ENCODE results near the gene BZW1. TPM values are rescaled to one million over a fixed set of nuclear protein-coding genes. Genes with fewer than 3 reads are reported as not detected.

BZW1 gene
- total RNA-seq: 100 to 1,000 TPM; 137 to 325 (median 205) TPM

- in situ Hi-C loops (cut with MboI; ENCODE audit: low pct_unique_long_range_greater_than_20kb in 2 of 9, low sequenced_read_pairs in 9 of 9, unreplicated experiment in 9 of 9): no loop called here
- H3K27ac ChIP-seq: peak within 1 kb of the TSS; percentile 99 to 100
- H3K4me3 ChIP-seq: peak within 1 kb of the TSS; percentile 68 to 93 (median 74)
- H3K4me1 ChIP-seq (replicated peaks in 1 of 2): peaks cover 5 to 12% of the 10 kb centered on the region in 2 donors
- 0% methylated on average over 1 to 5 of the region's 75 CpGs; no CpG with 5 or more reads in 8 of the 10 experiments for WGBS, 10 experiments
- peak; percentile 77 to 89 (median 86) for ATAC-seq (replicated peaks in 6 of 8)
These were observed at the start of gene BZW1 for GRCh38 chr2:200811333-200812121. BZW1 (plus strand) TSS chr2:200811910; CDS start chr2:200813218, 1,308 bp downstream.

DNA sequence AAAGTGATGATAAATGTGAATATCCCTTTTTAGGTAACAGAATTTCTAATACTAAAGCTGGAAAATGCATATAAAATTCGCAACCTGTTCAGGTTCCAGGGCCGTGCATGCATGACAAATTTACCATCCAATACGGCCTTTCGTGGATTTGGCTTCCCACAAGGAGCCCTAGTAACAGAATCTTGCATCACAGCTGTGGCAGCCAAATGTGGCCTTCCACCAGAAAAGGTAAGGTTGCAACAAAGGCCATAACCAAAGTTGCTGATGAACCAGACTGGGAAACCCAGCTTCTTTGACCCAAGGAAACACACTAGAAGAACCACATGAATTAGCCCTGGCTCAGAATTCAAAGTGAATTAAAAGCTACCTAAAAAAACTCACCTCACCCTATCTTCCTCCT lies 49.6 kb upstream of the BZW1 start:
- in situ Hi-C loops (cut with MboI; ENCODE audit: low pct_unique_long_range_greater_than_20kb in 2 of 9, low sequenced_read_pairs in 9 of 9, unreplicated experiment in 9 of 9): no loop called here

DNA sequence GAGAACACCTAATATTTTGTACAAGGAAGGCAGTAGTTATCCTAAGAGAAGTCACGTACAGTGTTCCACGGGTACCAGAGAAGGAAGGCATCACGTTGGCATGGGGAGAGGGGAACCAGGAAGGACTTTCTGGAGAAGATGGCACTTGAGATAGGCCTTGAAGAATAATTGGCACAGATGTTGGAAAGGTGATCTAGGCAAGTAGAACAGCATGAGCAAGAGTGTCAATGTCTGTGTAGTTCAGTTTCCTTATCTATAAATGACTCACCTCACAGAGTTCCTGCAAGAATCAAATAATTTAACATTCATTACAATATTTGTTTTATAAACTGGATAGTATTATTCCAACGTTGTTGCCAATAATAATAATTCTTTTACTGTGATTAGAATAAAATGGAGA lies 48.3 kb upstream of the BZW1 start:
- Histone ChIP-seq H3K4me1 (replicated peaks in 1 of 2) (no peaks in the 10 kb centered on the region), H3K27ac (no peak overlapping the region), H3K4me3 (no peak overlapping the region)
- no peak for ATAC-seq (replicated peaks in 6 of 8)
- in situ Hi-C loops (cut with MboI; ENCODE audit: low pct_unique_long_range_greater_than_20kb in 2 of 9, low sequenced_read_pairs in 9 of 9, unreplicated experiment in 9 of 9): no loop called here
- WGBS, 10 experiments: 0 to 96% (median 60%) methylated on average over 1 to 4 of the region's 4 CpGs; no CpG with 5 or more reads in 1 of the 10 experiments

More for the DNA sequence above, 49.6 kb upstream of the BZW1 start:
- no peak overlapping the region for H3K27ac ChIP-seq
- ATAC-seq (replicated peaks in 6 of 8): no peak
- H3K4me3 ChIP-seq: no peak overlapping the region
- 49 to 94% (median 79%) methylated on average over 1 to 4 of the region's 4 CpGs; no CpG with 5 or more reads in 2 of the 10 experiments for WGBS, 10 experiments
- H3K4me1 ChIP-seq (replicated peaks in 1 of 2): no peaks in the 10 kb centered on the region

- in situ Hi-C loops (cut with MboI; ENCODE audit: low pct_unique_long_range_greater_than_20kb in 2 of 9, low sequenced_read_pairs in 9 of 9, unreplicated experiment in 9 of 9): no loop called here
- peak in 7 of 8 experiments; percentile 27 to 96 (median 88) for ATAC-seq (replicated peaks in 6 of 8)
- WGBS, 10 experiments: 0 to 100% (median 65%) methylated on average over 1 to 2 of the region's 2 CpGs; no CpG with 5 or more reads in 3 of the 10 experiments
- no peak overlapping the region for H3K27ac ChIP-seq
- no peak overlapping the region for H3K4me3 ChIP-seq
- no peaks in the 10 kb centered on the region for H3K4me1 ChIP-seq (replicated peaks in 1 of 2)
These were observed 46.4 kb upstream of the BZW1 start for GRCh38 chr2:200765139-200765951.

- H3K27ac ChIP-seq: no peak overlapping the region
- ATAC-seq (replicated peaks in 6 of 8): no peak
- 0 to 93% (median 83%) methylated on average over 1 to 6 of the region's 8 CpGs; no CpG with 5 or more reads in 1 of the 10 experiments for WGBS, 10 experiments
- H3K4me3 ChIP-seq: no peak overlapping the region
- in situ Hi-C loops (cut with MboI; ENCODE audit: low pct_unique_long_range_greater_than_20kb in 2 of 9, low sequenced_read_pairs in 9 of 9, unreplicated experiment in 9 of 9): no loop called here
- H3K4me1 ChIP-seq (replicated peaks in 1 of 2): no peaks in the 10 kb centered on the region
These were observed 45.6 kb upstream of the BZW1 start for GRCh38 chr2:200765995-200766660.

GRCh38 chr2:200767111-200767885 lies 44.4 kb upstream of the BZW1 start:
- Histone ChIP-seq H3K27ac (no peak overlapping the region), H3K4me1 (replicated peaks in 1 of 2) (no peaks in the 10 kb centered on the region), H3K4me3 (no peak overlapping the region)
- in situ Hi-C loops (cut with MboI; ENCODE audit: low pct_unique_long_range_greater_than_20kb in 2 of 9, low sequenced_read_pairs in 9 of 9, unreplicated experiment in 9 of 9): no loop called here
- no peak for ATAC-seq (replicated peaks in 6 of 8)
- 72 to 100% (median 90%) methylated on average over 1 to 7 of the region's 12 CpGs; no CpG with 5 or more reads in 3 of the 10 experiments for WGBS, 10 experiments

DNA sequence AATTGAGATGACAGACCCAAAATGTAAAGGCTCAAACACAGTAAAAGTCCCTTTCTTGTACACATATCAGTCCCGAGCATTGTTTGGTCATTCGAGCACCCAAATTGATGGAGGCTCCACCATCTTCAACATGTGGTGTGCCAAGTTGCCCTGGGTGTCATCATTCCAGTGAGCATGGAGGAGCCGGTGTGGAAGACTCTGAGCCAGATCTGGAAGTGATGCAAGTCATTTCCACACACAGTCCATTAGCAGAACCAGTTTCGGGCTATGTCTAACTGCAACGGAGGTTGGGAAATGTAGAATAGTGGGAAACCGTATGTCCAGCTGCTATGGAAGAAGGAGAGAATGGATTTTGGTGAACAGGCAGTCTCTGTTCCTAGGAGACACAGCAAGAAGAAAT lies 40.9 kb upstream of the BZW1 start:
- no peak for ATAC-seq (replicated peaks in 6 of 8)
- Histone ChIP-seq H3K4me1 (replicated peaks in 1 of 2) (no peaks in the 10 kb centered on the region), H3K4me3 (no peak overlapping the region), H3K27ac (no peak overlapping the region)
- 50 to 100% (median 83%) methylated on average over 1 to 5 of the region's 6 CpGs for WGBS, 10 experiments
- in situ Hi-C loops (cut with MboI; ENCODE audit: low pct_unique_long_range_greater_than_20kb in 2 of 9, low sequenced_read_pairs in 9 of 9, unreplicated experiment in 9 of 9): no loop called here

GRCh38 chr2:200772620-200773019 lies 39.1 kb upstream of the BZW1 start:
- in situ Hi-C loops (cut with MboI; ENCODE audit: low pct_unique_long_range_greater_than_20kb in 2 of 9, low sequenced_read_pairs in 9 of 9, unreplicated experiment in 9 of 9): no loop called here
- H3K27ac ChIP-seq: no peak overlapping the region
- no peak for ATAC-seq (replicated peaks in 6 of 8)
- H3K4me3 ChIP-seq: no peak overlapping the region
- whole genome bisulfite sequencing, 10 experiments: 40 to 100% (median 100%) methylated on average over 1 to 2 of the region's 2 CpGs; no CpG with 5 or more reads in 2 of the 10 experiments
- H3K4me1 ChIP-seq (replicated peaks in 1 of 2): no peaks in the 10 kb centered on the region

DNA sequence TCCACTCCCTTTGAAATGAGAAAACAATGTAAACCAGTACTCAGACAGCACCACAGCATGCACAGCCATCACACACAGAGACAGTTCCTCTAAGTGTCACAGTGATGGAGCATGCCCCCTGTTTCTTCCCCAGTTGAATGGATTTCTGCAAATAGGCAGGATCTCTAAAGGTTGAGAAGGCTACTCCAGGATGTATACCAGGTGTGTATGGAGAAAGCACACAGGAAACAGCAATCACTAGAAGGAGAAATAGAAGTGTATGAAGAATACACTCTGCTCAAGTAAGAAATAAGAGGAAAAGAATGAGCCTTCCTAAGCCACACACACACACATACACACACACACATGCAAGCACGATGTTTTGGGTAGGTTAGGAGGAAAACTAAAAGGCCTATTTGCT lies 38.6 kb upstream of the BZW1 start:
- 50 to 100% methylated on average over 1 of the region's 1 CpG; no CpG with 5 or more reads in 8 of the 10 experiments for WGBS, 10 experiments
- no peak overlapping the region for H3K27ac ChIP-seq
- H3K4me1 ChIP-seq (replicated peaks in 1 of 2): no peaks in the 10 kb centered on the region
- no peak for ATAC-seq (replicated peaks in 6 of 8)
- in situ Hi-C loops (cut with MboI; ENCODE audit: low pct_unique_long_range_greater_than_20kb in 2 of 9, low sequenced_read_pairs in 9 of 9, unreplicated experiment in 9 of 9): no loop called here
- H3K4me3 ChIP-seq: no peak overlapping the region

DNA sequence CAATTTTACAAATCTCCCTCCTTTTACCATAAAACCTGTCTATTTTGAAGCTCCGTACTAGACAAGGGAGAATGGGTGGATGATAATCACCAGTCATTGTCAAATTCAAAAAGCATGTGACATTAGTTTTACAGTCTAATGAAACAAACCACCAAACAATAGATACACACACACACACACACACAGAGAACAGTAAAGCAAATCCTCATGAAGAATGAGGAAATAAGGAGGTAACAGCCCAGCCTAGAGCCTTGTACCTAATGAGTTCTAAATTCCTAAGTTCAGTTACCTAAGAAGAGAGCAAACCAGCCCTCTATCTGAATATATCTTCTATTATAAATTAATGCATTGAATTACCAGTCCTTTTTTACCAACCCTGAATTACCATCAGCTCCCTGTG lies 36.8 kb upstream of the BZW1 start:
- H3K27ac ChIP-seq: no peak overlapping the region
- in situ Hi-C loops (cut with MboI; ENCODE audit: low pct_unique_long_range_greater_than_20kb in 2 of 9, low sequenced_read_pairs in 9 of 9, unreplicated experiment in 9 of 9): no loop called here
- no peak overlapping the region for H3K4me3 ChIP-seq
- H3K4me1 ChIP-seq (replicated peaks in 1 of 2): no peaks in the 10 kb centered on the region
- 75 to 100% (median 100%) methylated on average over 1 of the region's 1 CpG; no CpG with 5 or more reads in 3 of the 10 experiments for WGBS, 10 experiments
- ATAC-seq (replicated peaks in 6 of 8): no peak

DNA sequence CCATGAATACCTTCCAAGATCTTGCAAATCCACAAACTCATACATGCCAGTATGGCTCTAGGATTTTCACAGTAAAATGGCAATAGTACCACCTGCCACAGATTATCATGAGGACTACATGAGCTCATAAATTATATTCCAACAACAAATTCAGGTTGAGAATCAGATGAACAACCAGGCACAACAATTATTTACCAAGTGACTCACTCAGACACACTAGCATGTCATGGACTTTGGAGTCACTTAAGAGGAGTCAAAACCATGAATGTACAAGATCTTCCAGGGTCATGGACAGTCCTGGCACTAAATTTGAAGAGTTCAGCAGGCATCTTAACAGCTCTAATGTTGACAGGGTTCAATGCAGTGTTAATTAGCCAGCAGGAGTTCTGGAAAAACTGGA lies 34.4 kb upstream of the BZW1 start:
- no peak for ATAC-seq (replicated peaks in 6 of 8)
- in situ Hi-C loops (cut with MboI; ENCODE audit: low pct_unique_long_range_greater_than_20kb in 2 of 9, low sequenced_read_pairs in 9 of 9, unreplicated experiment in 9 of 9): no loop called here
- no peak overlapping the region for H3K27ac ChIP-seq
- no peaks in the 10 kb centered on the region for H3K4me1 ChIP-seq (replicated peaks in 1 of 2)
- H3K4me3 ChIP-seq: no peak overlapping the region

GRCh38 chr2:200778038-200778437 lies 33.7 kb upstream of the BZW1 start:
- no peak for ATAC-seq (replicated peaks in 6 of 8)
- WGBS, 10 experiments: 28 to 100% (median 80%) methylated on average over 1 to 7 of the region's 7 CpGs; no CpG with 5 or more reads in 1 of the 10 experiments
- Histone ChIP-seq H3K4me1 (replicated peaks in 1 of 2) (no peaks in the 10 kb centered on the region), H3K27ac (no peak overlapping the region), H3K4me3 (no peak overlapping the region)
- in situ Hi-C loops (cut with MboI; ENCODE audit: low pct_unique_long_range_greater_than_20kb in 2 of 9, low sequenced_read_pairs in 9 of 9, unreplicated experiment in 9 of 9): no loop called here

Data from motor neuron (in vitro differentiated cells).